GM12801 (cell line): ENCODE results near the gene GAL3ST2.

ENCODE experiments used
- CTCF ChIP-seq: IDR thresholded peaks from one replicate; pipeline ENCODE4 v1.5.1; 2011; ENCODE audit warnings: control low read depth; ENCODE audit not compliant: insufficient read length; ENCODE audit errors: extremely low read depth

Gene GAL3ST2

GRCh38 chr2:241802421-241803318 lies 26.0 kb downstream of the GAL3ST2 start:
- no peak for TF ChIP-seq CTCF

GRCh38 chr2:241803387-241804325 lies 27.0 kb downstream of the GAL3ST2 start:
- TF ChIP-seq CTCF = no peak

GRCh38 chr2:241804326-241805229 lies 28.0 kb downstream of the GAL3ST2 start:
- no peak for TF ChIP-seq CTCF

GRCh38 chr2:241808051-241808720 lies 31.6 kb downstream of the GAL3ST2 start:
- no peak for TF ChIP-seq CTCF

- no peak for TF ChIP-seq CTCF
These were observed 32.2 kb downstream of the GAL3ST2 start, which contains the start of gene NEU4 for GRCh38 chr2:241808721-241809382. TSS of gene NEU4 (plus strand) at chr2:241809193. CDS start at chr2:241814485, 5,292 bp downstream.
